Endothelial cell of umbilical vein (primary cell): ENCODE data around the gene ADORA2A. TPM values are rescaled to one million over a fixed set of nuclear protein-coding genes. Genes with fewer than 3 reads are reported as not detected.
A peak's percentile ranks its signal among the peaks of the same experiment; 100 is the strongest.

Source experiments
- BruUV-seq: library from RNA; stranded (reverse); fragments of 400-500 nt; replicated peaks from 2 replicates; lab custom pipeline; 2021; lab: Mats Ljungman, UMichigan
- CTCF ChIA-PET: fragments of 300-600, 350-600 bp; sonication (Branson Sonifier 250); formaldehyde crosslinking; loops from one replicate; lab custom pipeline; 2021; ENCODE audit warnings: antibody characterized with exemption, inconsistent platforms; lab: Charles Lee
- POLR2A ChIA-PET: fragments of 300-600, 350-600 bp; sonication (Branson Sonifier 250); formaldehyde crosslinking; loops from one replicate; lab custom pipeline; 2021; ENCODE audit warnings: antibody characterized with exemption, inconsistent platforms; lab: Charles Lee
- DNase-seq: peaks from one replicate; pipeline ENCODE4 v3.0.0-alpha.2; 2011; ENCODE audit warnings: low read depth, low spot score
- FAIRE-seq: peaks from 2 replicates; lab custom pipeline; 2011; peaks lifted over from hg19 to GRCh38; lab: Jason Lieb, UNC
- H2AFZ ChIP-seq: 2 replicates; pipeline ENCODE4 v1.6.0; 2012; ENCODE audit warnings: low read depth, low read length, control low read depth, inconsistent platforms
- H3K27ac ChIP-seq: 2 replicates; pipeline ENCODE4 v1.5.1; 2011; ENCODE audit warnings: low read depth, mild to moderate bottlenecking, control low read depth, low read length, moderate library complexity; ENCODE audit not compliant: insufficient read depth
- H3K27me3 ChIP-seq, 2 experiments: 2 replicates each; pipeline versions ENCODE4 v1.6.0 to v1.6.1; 2011; ENCODE audit warnings: low read length in 2 of 2, mixed read lengths in 1 of 2; ENCODE audit not compliant: control insufficient read depth in 2 of 2, insufficient read depth in 2 of 2
- H3K36me3 ChIP-seq, 2 experiments: 2 replicates in 1 of 2; 3 replicates in 1 of 2; pipeline ENCODE4 v1.5.1; 2011; ENCODE audit warnings: low read length in 2 of 2, mild to moderate bottlenecking in 1 of 2, moderate library complexity in 1 of 2; ENCODE audit not compliant: control insufficient read depth in 2 of 2, insufficient read depth in 2 of 2; ENCODE audit errors: extremely low read depth in 1 of 2
- H3K4me1 ChIP-seq: 3 replicates; pipeline ENCODE4 v1.5.1; 2011; ENCODE audit warnings: mild to moderate bottlenecking, low read length; ENCODE audit not compliant: control insufficient read depth, insufficient read depth; ENCODE audit errors: extremely low read depth
- H3K4me2 ChIP-seq: 2 replicates; pipeline ENCODE4 v1.6.1; 2011; ENCODE audit warnings: low read length, control low read depth, mixed read lengths; ENCODE audit not compliant: insufficient read depth
- H3K4me3 ChIP-seq, 3 experiments: fragments of 200-600 bp in 1 of 3; sonication (generic), shearing (Covaris generic) in 1 of 3; replicated peaks in 1 of 3; 2 replicates each; pipeline ENCODE4 v1.5.1; 2011 to 2016; ENCODE audit warnings: control low read depth in 3 of 3, low read length in 3 of 3, mild to moderate bottlenecking in 2 of 3, inconsistent platforms in 1 of 3, low read depth in 1 of 3, moderate library complexity in 1 of 3; ENCODE audit not compliant: insufficient read depth in 1 of 3
- H3K79me2 ChIP-seq: 2 replicates; pipeline ENCODE4 v1.6.0; 2012; ENCODE audit warnings: low read length, inconsistent platforms; ENCODE audit not compliant: control insufficient read depth, insufficient read depth
- H3K9ac ChIP-seq: replicated peaks from 2 replicates; pipeline ENCODE3; 2011; ENCODE audit warnings: low read length, control low read depth; ENCODE audit not compliant: insufficient read depth; ENCODE audit errors: extremely low read depth
- H3K9me1 ChIP-seq: replicated peaks from 3 replicates; pipeline ENCODE4 v1.6.0; 2011; ENCODE audit warnings: mild to moderate bottlenecking, low read length; ENCODE audit not compliant: control insufficient read depth, insufficient read depth; ENCODE audit errors: extremely low read depth
- H3K9me3 ChIP-seq: replicated peaks from 2 replicates; pipeline ENCODE4 v1.5.1; 2012; ENCODE audit warnings: low read length, inconsistent platforms; ENCODE audit not compliant: control insufficient read depth, insufficient read depth
- H4K20me1 ChIP-seq: replicated peaks from 2 replicates; pipeline ENCODE3; 2011; ENCODE audit warnings: mild to moderate bottlenecking, low read length; ENCODE audit not compliant: control insufficient read depth, insufficient read depth; ENCODE audit errors: extremely low read depth
- FOS ChIP-seq: IDR thresholded peaks from 2 replicates; pipeline ENCODE4 v1.6.1; 2011; ENCODE audit warnings: mild to moderate bottlenecking, low read length, moderate library complexity, borderline replicate concordance; ENCODE audit not compliant: insufficient read depth
- dilution Hi-C: fragments of 300-500 bp; cut with MboI; formaldehyde crosslinking; loops from one replicate; pipeline ENCODE4 v1.15.0; 2019; ENCODE audit warnings: low sequenced_read_pairs; ENCODE audit not compliant: extremely low pct_ligation_motif_present
- intact Hi-C: fragments of 100-400 bp; cut with micrococcal nuclease; formaldehyde crosslinking; loops from one replicate; pipeline ENCODE4 v1.10.0; 2022
- polyA plus RNA-seq, 4 experiments: library from polyadenylated mRNA; depleted of rRNA in 3 of 4; stranded (reverse) in 3 of 4; unstranded in 1 of 4; fragments of >200 nt; gene quantifications; 2 replicates each; pipeline versions ENCODE4 v1.2.1 to v1.2.3, GENCODE V29; 2011 to 2012; ENCODE audit warnings: missing spikeins in 1 of 4
- total RNA-seq: library from RNA; stranded (reverse); gene quantifications from 2 replicates; pipeline ENCODE4 v1.2.3, GENCODE V29; 2021
- TF ChIP-seq, protein P1 (sequence below), 2 donors: IDR thresholded peaks; 1 replicate in 1 of 2; 2 replicates in 1 of 2; pipeline ENCODE4 v1.5.1; 2011; ENCODE audit warnings: low read length in 2 of 2, mild to moderate bottlenecking in 2 of 2, moderate library complexity in 2 of 2, control low read depth in 1 of 2, inconsistent platforms in 1 of 2, low read depth in 1 of 2; ENCODE audit not compliant: insufficient read depth in 1 of 2; ENCODE audit errors: extremely low read depth in 1 of 2
- TF ChIP-seq, protein P2 (sequence below): IDR thresholded peaks from 2 replicates; pipeline ENCODE4 v1.6.1; 2011; ENCODE audit not compliant: insufficient read depth, insufficient read length

ADORA2A gene
- total and polyA plus RNA-seq, 2 donors (not counting 3 experiments of a cell fraction or from before 2014, with no cell fraction given), result 20.0 to 33.1 TPM

DNA sequence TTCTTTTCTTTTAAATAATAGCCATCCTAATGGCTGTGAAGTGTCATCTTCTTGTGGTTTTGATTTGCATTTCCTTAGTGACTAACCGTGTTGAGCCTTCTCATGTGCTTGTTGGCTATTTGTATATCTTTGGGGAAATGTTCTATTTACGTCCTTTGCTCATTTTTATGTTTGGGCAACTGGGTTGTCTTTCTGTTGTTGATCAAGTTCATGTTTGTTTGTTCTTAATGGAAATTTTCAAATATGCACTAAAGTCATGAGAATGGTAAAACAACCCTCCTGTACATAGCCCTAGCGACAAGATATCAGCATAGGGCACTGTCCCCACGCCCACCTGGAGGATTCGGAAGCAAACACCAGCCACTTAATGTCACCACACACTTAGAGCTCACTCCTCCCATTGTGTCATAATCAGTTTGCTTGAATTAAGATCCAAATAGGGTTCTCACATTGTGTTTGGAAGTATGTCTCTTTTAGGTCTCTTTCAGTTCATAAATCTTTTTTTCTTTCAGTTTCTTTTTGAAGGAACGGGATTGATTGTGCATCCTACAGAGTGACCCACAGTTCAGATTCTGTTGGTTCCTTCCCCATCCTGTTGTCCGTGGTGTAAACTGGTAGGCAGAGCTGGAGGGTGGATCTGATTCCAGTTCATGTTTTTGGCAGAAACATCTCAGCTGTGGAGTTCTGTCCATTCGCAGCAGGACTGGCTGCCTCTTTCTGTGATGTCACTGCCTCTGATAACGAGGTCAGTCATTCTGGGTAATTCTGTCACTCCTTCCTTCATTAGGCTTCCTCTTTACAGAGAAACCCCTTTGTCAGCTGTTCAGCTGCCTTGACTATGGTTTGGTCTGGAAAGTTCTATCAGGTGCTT lies 26.4 kb upstream of the ADORA2A start:
- no peaks in the 10 kb centered on the region for H3K36me3 ChIP-seq
- ChIA-PET POLR2A (no interaction called here), CTCF (interaction anchor here (0.8 to 1.2 kb wide), 2 partner anchors 17 to 21 kb away, joined by 3 read pairs; no protein-coding TSS in a partner anchor)
- dilution Hi-C loops (no loop called here), intact Hi-C loops (loop anchor here (5.0 kb wide), 2 partner anchors 44 to 74 kb away; no protein-coding TSS in a partner anchor)
- TF ChIP-seq, protein P1, sequence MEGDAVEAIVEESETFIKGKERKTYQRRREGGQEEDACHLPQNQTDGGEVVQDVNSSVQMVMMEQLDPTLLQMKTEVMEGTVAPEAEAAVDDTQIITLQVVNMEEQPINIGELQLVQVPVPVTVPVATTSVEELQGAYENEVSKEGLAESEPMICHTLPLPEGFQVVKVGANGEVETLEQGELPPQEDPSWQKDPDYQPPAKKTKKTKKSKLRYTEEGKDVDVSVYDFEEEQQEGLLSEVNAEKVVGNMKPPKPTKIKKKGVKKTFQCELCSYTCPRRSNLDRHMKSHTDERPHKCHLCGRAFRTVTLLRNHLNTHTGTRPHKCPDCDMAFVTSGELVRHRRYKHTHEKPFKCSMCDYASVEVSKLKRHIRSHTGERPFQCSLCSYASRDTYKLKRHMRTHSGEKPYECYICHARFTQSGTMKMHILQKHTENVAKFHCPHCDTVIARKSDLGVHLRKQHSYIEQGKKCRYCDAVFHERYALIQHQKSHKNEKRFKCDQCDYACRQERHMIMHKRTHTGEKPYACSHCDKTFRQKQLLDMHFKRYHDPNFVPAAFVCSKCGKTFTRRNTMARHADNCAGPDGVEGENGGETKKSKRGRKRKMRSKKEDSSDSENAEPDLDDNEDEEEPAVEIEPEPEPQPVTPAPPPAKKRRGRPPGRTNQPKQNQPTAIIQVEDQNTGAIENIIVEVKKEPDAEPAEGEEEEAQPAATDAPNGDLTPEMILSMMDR (IDR thresholded peaks at IDR 0.05; ENCODE audit: extremely low read depth in 1 of 2, insufficient read depth in 1 of 2, low read depth in 1 of 2, low read length in 2 of 2), result no peak
- TF ChIP-seq, protein P2, sequence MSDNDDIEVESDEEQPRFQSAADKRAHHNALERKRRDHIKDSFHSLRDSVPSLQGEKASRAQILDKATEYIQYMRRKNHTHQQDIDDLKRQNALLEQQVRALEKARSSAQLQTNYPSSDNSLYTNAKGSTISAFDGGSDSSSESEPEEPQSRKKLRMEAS, result no peak
- peak; percentile 15 for TF ChIP-seq FOS
- H3K4me1 ChIP-seq, result peaks cover 47% of the 10 kb centered on the region
- no peaks in the 10 kb centered on the region for H3K9me1 ChIP-seq
- H3K9ac ChIP-seq, result no peak overlapping the region
- no peak overlapping the region for H3K4me3 ChIP-seq
- no peak overlapping the region for H2AFZ ChIP-seq
- H3K4me2 ChIP-seq, result peak overlapping the region; percentile 17
- BruUV-seq, result no TSS peak
- DNase-seq (no peak), FAIRE-seq (peak; percentile 77)
- H3K27ac ChIP-seq, result peak overlapping the region; percentile 27
- no peaks in the 10 kb centered on the region for H3K27me3 ChIP-seq
- no peaks in the 10 kb centered on the region for H3K9me3 ChIP-seq
- peaks cover 5% of the 10 kb centered on the region for H3K79me2 ChIP-seq
- no peaks in the 10 kb centered on the region for H4K20me1 ChIP-seq
